C4-2B (cell line): ENCODE measurements around the gene SYCN.

Experiments used
- ZFX ChIP-seq: fragments of 450-650 bp; IDR thresholded peaks from 2 replicates; pipeline ENCODE4 v1.6.1; 2017
- TF ChIP-seq, protein P1 (sequence below): fragments of 450-650 bp; conservative IDR thresholded peaks from 2 replicates; pipeline ENCODE4 v1.5.1; 2017; ENCODE audit warnings: mild to moderate bottlenecking

DNA sequence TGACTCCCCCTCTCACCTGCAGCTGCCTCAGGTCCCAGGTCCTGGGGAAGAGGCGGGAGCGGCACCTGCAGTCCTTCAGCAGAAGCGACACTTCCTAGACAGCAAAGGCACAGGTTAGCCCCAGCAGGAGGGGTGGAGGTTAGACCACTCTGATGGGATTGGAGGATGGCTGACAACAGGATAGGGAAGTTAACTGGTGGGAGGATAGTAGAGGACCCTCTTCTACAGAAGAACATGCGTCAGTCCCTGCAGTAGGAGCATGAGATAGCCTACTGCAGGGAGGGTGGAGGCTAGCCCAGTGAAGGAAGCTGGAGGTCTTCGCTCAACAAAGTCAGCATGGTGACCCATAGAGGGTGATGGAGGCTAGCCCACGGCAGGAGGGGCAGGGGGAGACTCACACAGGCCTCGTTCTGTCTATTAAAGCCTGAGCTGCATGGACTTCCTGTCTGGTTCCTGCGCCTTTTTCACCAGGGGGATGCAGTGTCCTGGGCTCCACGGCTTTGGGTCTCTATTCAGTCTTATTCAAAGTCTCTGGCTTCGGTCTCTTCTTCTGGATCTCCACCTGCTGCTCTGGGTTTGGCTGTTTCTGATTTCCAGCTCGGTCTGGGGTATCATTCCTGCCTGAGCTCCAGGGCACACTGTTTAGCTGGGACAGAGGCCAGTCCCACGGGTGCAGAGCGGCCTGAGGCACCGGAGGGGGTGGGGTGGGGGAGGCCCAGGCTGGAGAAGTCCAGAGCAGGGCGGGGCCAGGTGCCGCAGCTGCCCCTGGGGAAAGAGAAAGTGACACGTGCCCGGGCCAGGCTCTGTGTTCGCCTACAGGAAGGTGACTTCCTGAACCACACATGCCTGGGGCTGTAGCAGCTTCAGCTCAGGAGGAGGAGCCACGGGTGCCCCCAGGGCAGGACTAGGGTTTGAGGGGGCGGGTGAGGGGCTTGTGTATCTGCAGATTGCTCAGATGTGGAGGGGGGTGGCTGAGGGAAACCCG lies 33.4 kb upstream of the SYCN start:
- no peak for TF ChIP-seq ZFX
- TF ChIP-seq, protein P1, sequence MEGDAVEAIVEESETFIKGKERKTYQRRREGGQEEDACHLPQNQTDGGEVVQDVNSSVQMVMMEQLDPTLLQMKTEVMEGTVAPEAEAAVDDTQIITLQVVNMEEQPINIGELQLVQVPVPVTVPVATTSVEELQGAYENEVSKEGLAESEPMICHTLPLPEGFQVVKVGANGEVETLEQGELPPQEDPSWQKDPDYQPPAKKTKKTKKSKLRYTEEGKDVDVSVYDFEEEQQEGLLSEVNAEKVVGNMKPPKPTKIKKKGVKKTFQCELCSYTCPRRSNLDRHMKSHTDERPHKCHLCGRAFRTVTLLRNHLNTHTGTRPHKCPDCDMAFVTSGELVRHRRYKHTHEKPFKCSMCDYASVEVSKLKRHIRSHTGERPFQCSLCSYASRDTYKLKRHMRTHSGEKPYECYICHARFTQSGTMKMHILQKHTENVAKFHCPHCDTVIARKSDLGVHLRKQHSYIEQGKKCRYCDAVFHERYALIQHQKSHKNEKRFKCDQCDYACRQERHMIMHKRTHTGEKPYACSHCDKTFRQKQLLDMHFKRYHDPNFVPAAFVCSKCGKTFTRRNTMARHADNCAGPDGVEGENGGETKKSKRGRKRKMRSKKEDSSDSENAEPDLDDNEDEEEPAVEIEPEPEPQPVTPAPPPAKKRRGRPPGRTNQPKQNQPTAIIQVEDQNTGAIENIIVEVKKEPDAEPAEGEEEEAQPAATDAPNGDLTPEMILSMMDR, result no peak
